HG03457 (cell line): ENCODE data around the gene OSBPL5.
"Not testable (repeated sequence)": the region's sequence is repeated elsewhere in the genome, so short reads cannot be mapped to it uniquely, and the experiment has no call there.

Experiments used
- ATAC-seq: cut with Tn5 transposase; IDR thresholded peaks from one replicate; pipeline ENCODE4 v1.9.1; 2021; ENCODE audit warnings: moderate number of reproducible peaks; ENCODE audit not compliant: unreplicated experiment

The OSBPL5 gene

GRCh38 chr11:3182462-3182852, 17.3 kb upstream of the OSBPL5 start:
- ATAC-seq, result no peak

- no peak for ATAC-seq
Measured at GRCh38 chr11:3181725-3182461, 16.8 kb upstream of the OSBPL5 start.

GRCh38 chr11:3180869-3181268, 15.8 kb upstream of the OSBPL5 start:
- no peak for ATAC-seq

GRCh38 chr11:3178349-3178748, 13.2 kb upstream of the OSBPL5 start:
- no peak for ATAC-seq

- ATAC-seq, result no peak
Measured at GRCh38 chr11:3177931-3178330, 12.8 kb upstream of the OSBPL5 start.

- no peak for ATAC-seq
Measured at GRCh38 chr11:3176487-3176886, 11.4 kb upstream of the OSBPL5 start.

- no peak for ATAC-seq
Measured at GRCh38 chr11:3175194-3175593, 10.1 kb upstream of the OSBPL5 start.

GRCh38 chr11:3174387-3174786, 9.3 kb upstream of the OSBPL5 start:
- no peak for ATAC-seq

GRCh38 chr11:3173795-3174194, 8.7 kb upstream of the OSBPL5 start:
- no peak for ATAC-seq

GRCh38 chr11:3171931-3172560, 6.9 kb upstream of the OSBPL5 start:
- ATAC-seq, result no peak

- ATAC-seq, result no peak
Measured at GRCh38 chr11:3170756-3171650, 5.9 kb upstream of the OSBPL5 start.

- ATAC-seq, result no peak
Measured at GRCh38 chr11:3170044-3170755, 5.1 kb upstream of the OSBPL5 start.

- ATAC-seq, result no peak
Measured at GRCh38 chr11:3169255-3170043, 4.3 kb upstream of the OSBPL5 start.

- not testable (repeated sequence) for ATAC-seq
Measured at GRCh38 chr11:3168742-3169254, 3.7 kb upstream of the OSBPL5 start.

GRCh38 chr11:3167143-3168119, 2.3 kb upstream of the OSBPL5 start:
- no peak for ATAC-seq

- ATAC-seq, result no peak
Measured at GRCh38 chr11:3166268-3167142, 1.4 kb upstream of the OSBPL5 start.

- no peak for ATAC-seq
Measured at GRCh38 chr11:3165916-3166267, 782 bp upstream of the OSBPL5 start.

- ATAC-seq, result no peak
Measured at GRCh38 chr11:3164552-3165151, 458 bp downstream of the OSBPL5 start.
